ENCODE data around the gene ZNRF2. TPM values are rescaled to one million over a fixed set of nuclear protein-coding genes. Genes with fewer than 3 reads are reported as not detected.
A peak's percentile ranks its signal among the peaks of the same experiment; 100 is the strongest.

Gene ZNRF2
- total and polyA plus RNA-seq, 2 of the 13 experiments (the other 11 are each of a cell fraction or from before 2014, with no cell fraction given) = 3.5 to 7.7 TPM

- TF ChIP-seq PRDM15 (CRISPR knock-in tag; IDR thresholded peaks at IDR 0.05) = peak; percentile 24; the same call in 1 of the 2 replicates
- peak; percentile 36 for TF ChIP-seq YEATS4 (CRISPR knock-in tag; IDR thresholded peaks at IDR 0.05; ENCODE audit: borderline replicate concordance)
- 0 out of 2 replicates have a peak, but pooled peaks have one; percentile 18 for TF ChIP-seq MTERF4 (CRISPR knock-in tag; IDR thresholded peaks at IDR 0.05)
- TF ChIP-seq ZNF292 (CRISPR knock-in tag; IDR thresholded peaks at IDR 0.05; ENCODE audit: borderline replicate concordance, low read depth) = peak; percentile 94
- TF ChIP-seq CENPT (CRISPR knock-in tag; IDR thresholded peaks at IDR 0.05; ENCODE audit: low read depth) = no peak
- TF ChIP-seq RBFOX2 (IDR thresholded peaks at IDR 0.05; ENCODE audit: low read depth, low read length) = peak; percentile 84
- TF ChIP-seq ZNF777 (CRISPR knock-in tag; IDR thresholded peaks at IDR 0.05) = no peak
- TF ChIP-seq ZSCAN22 (CRISPR knock-in tag; IDR thresholded peaks at IDR 0.05) = peak; percentile 85; the same call in 1 of the 2 replicates
- no peak for TF ChIP-seq TAF15 (IDR thresholded peaks at IDR 0.05; ENCODE audit: low read depth, low read length, poor library complexity, severe bottlenecking)
- peak; percentile 44 for TF ChIP-seq RXRB (CRISPR knock-in tag; IDR thresholded peaks at IDR 0.05; ENCODE audit: borderline replicate concordance)
- TF ChIP-seq ZNF142 (CRISPR knock-in tag; IDR thresholded peaks at IDR 0.05) = peak; percentile 76; the same call in 1 of the 2 replicates
- peak; percentile 25; the same call in 1 of the 2 replicates for TF ChIP-seq ZNF12 (CRISPR knock-in tag; IDR thresholded peaks at IDR 0.05)
- no peak for TF ChIP-seq KLF13 (CRISPR knock-in tag; IDR thresholded peaks at IDR 0.05)
- peak; percentile 58; the same call in 1 of the 2 replicates for TF ChIP-seq HOXA3 (CRISPR knock-in tag; IDR thresholded peaks at IDR 0.05)
- peak; percentile 83 for TF ChIP-seq SP5 (CRISPR knock-in tag; IDR thresholded peaks at IDR 0.05; ENCODE audit: borderline replicate concordance, low read depth)
Observed at GRCh38 chr7:30284298-30285066, at the start of gene ZNRF2 (continued).

Measured in HepG2 (cell line).